Psoas muscle (tissue), 8 donors: ENCODE results near the gene LMCD1. TPM values are rescaled to one million over a fixed set of nuclear protein-coding genes. Genes with fewer than 3 reads are reported as not detected.

Experiments used
- ATAC-seq, 4 donors: fragments of 200-7000 bp; cut with Tn5 transposase; one replicate each; pipeline ENCODE4 v1.9.1; 2020; ENCODE audit warnings: moderate library complexity in 3 of 4, mild to moderate bottlenecking in 2 of 4
- DNase-seq, 2 donors: peaks; one replicate each; pipeline ENCODE4 v3.0.0-alpha.2; 2020
- H3K27ac ChIP-seq: fragments of 200-600 bp; one replicate; pipeline ENCODE4 v1.8.0; 2022
- H3K27me3 ChIP-seq, 3 donors: fragments of 200-600 bp in 1 of 3; one replicate each; pipeline versions ENCODE4 v1.6.1 to v1.8.0; 2013 to 2022; ENCODE audit warnings: low read length in 2 of 3, mild to moderate bottlenecking in 2 of 3, moderate library complexity in 1 of 3; ENCODE audit not compliant: insufficient read depth in 3 of 3
- H3K36me3 ChIP-seq, 2 donors: fragments of 200-600 bp in 1 of 2; one replicate each; pipeline versions ENCODE4 v1.6.1 to v1.8.0; 2013 to 2022; ENCODE audit warnings: low read depth in 1 of 2, mild to moderate bottlenecking in 1 of 2, moderate library complexity in 1 of 2; ENCODE audit not compliant: insufficient read depth in 1 of 2
- H3K4me1 ChIP-seq: fragments of 200-600 bp; one replicate; pipeline ENCODE4 v1.8.0; 2022
- H3K4me3 ChIP-seq: fragments of 200-600 bp; one replicate; pipeline ENCODE4 v1.8.0; 2022; ENCODE audit warnings: mild to moderate bottlenecking
- H3K9me3 ChIP-seq: fragments of 200-600 bp; one replicate; pipeline ENCODE4 v1.8.0; 2022
- CTCF ChIP-seq: fragments of 200-600 bp; IDR thresholded peaks from one replicate; pipeline ENCODE4 v1.8.0; 2022; ENCODE audit warnings: antibody characterized with exemption
- WGBS, 3 donors: extraction: QIAGEN DNeasy Blood & Tissue Kit; methylation state at CpG; one replicate each; pipeline versions ENCODE4 v1.1.6 to v1.1.7; 2013; 5-methylcytosine and 5-hydroxymethylcytosine counted together
- intact Hi-C, 2 donors: fragments of 100-400 bp; cut with DNase I; formaldehyde crosslinking; loops; one replicate each; pipeline versions ENCODE4 v1.11.0 to v1.14.2; 2022
- polyA plus RNA-seq, 3 donors: library from polyadenylated mRNA; stranded (reverse); fragments of 200-250 nt; gene quantifications; one replicate each; pipeline ENCODE4 v1.2.3, GENCODE V29; 2013
- total RNA-seq, 4 donors: library from RNA; stranded (reverse); fragmentation: NEBNext Ultra II Directional in 2 of 4; extraction: Animal tissue kit (Norgen Biotek cat#: 25700) in 2 of 4; gene quantifications; one replicate each; pipeline versions ENCODE4 v1.2.1 to v1.2.4, GENCODE V29; 2021 to 2023
- donor health status: healthy with polysubstance abuse.
- donor health status: DM: no; HTN: no; CAD: no; lungs with moderate emphysema.
- donor health status: Bipolar disorder and iron deficiency.
- donor health status: healthy.
- donor health status: DM: yes; HTN: yes; CAD: no.
- donor health status: DM: no; HTN: no; CAD: no.
- donor health status: DM: no; HTN: no; CAD: no.
- donor health status: DM: yes; HTN: yes; CAD: no.

The LMCD1 gene
- total and polyA plus RNA-seq, 7 donors = 83.0 to 1,120 (median 411) TPM

- Histone ChIP-seq H3K27ac (peak overlapping the region; percentile 68), H3K4me1 (peaks cover 24% of the 10 kb centered on the region), H3K9me3 (no peaks in the 10 kb centered on the region), H3K27me3 (no peaks in the 10 kb centered on the region), H3K4me3 (no peak overlapping the region), H3K36me3 (peaks cover 16 to 95% of the 10 kb centered on the region in 2 donors)
- no peak for TF ChIP-seq CTCF
- WGBS, 3 donors = 43 to 53% (median 44%) methylated on average over 9 of the region's 9 CpGs
- ATAC-seq (peak in 2 of 4 donors; percentile 16 to 23), DNase-seq (no peak)
- intact Hi-C loops = no loop called here
Observed at GRCh38 chr3:8541486-8541885, 39.9 kb downstream of the LMCD1 start.

- Histone ChIP-seq H3K36me3 (peaks cover 11 to 96% of the 10 kb centered on the region in 2 donors), H3K4me3 (no peak overlapping the region), H3K4me1 (peaks cover 26% of the 10 kb centered on the region), H3K27ac (peak overlapping the region; percentile 68), H3K9me3 (no peaks in the 10 kb centered on the region), H3K27me3 (no peaks in the 10 kb centered on the region)
- no peak for TF ChIP-seq CTCF
- WGBS, 3 donors = 32 to 58% (median 36%) methylated on average over 12 of the region's 12 CpGs
- ATAC-seq = peak in 3 of 4 donors; percentile 9 to 13 (median 11)
- intact Hi-C loops = no loop called here
- no peak for DNase-seq
Observed at GRCh38 chr3:8542190-8543135, 40.8 kb downstream of the LMCD1 start.

GRCh38 chr3:8546609-8547008, 45.0 kb downstream of the LMCD1 start:
- ATAC-seq (no peak), DNase-seq (no peak)
- peak overlapping the region; percentile 63 for H3K27ac ChIP-seq
- no peak overlapping the region for H3K4me3 ChIP-seq
- peaks cover 9 to 96% of the 10 kb centered on the region in 2 donors for H3K36me3 ChIP-seq
- H3K4me1 ChIP-seq = peaks cover 30% of the 10 kb centered on the region
- no peak for TF ChIP-seq CTCF
- H3K9me3 ChIP-seq = no peaks in the 10 kb centered on the region
- intact Hi-C loops = no loop called here
- WGBS, 3 donors = 48 to 58% (median 52%) methylated on average over 4 of the region's 4 CpGs
- H3K27me3 ChIP-seq = no peaks in the 10 kb centered on the region

GRCh38 chr3:8548502-8549275, 47.1 kb downstream of the LMCD1 start:
- ATAC-seq (no peak), DNase-seq (no peak)
- no peaks in the 10 kb centered on the region for H3K27me3 ChIP-seq
- WGBS, 3 donors = 91 to 94% (median 91%) methylated on average over 17 of the region's 17 CpGs
- peak overlapping the region; percentile 56 for H3K27ac ChIP-seq
- TF ChIP-seq CTCF = no peak
- peaks cover 41% of the 10 kb centered on the region for H3K4me1 ChIP-seq
- intact Hi-C loops = no loop called here
- H3K36me3 ChIP-seq = peaks cover 9 to 93% of the 10 kb centered on the region in 2 donors
- no peaks in the 10 kb centered on the region for H3K9me3 ChIP-seq
- H3K4me3 ChIP-seq = no peak overlapping the region
